ENCODE measurements around the gene RAB11FIP3.
A peak's percentile ranks its signal among the peaks of the same experiment; 100 is the strongest.
"Not testable (repeated sequence)": the region's sequence is repeated elsewhere in the genome, so short reads cannot be mapped to it uniquely, and the experiment has no call there.

Gene RAB11FIP3

GRCh38 chr16:414395-415169, 10.9 kb upstream of the RAB11FIP3 start:
- no peak overlapping the region for H3K4me3 ChIP-seq (ENCODE audit: low read length)
- DNase-seq (ENCODE audit: low read depth): no peak
- TF ChIP-seq CTCF (conservative IDR thresholded peaks at IDR 0.05; ENCODE audit: low read depth, low read length): no peak

GRCh38 chr16:415170-415498, 10.3 kb upstream of the RAB11FIP3 start:
- H3K4me3 ChIP-seq (ENCODE audit: low read length); DNase-seq (ENCODE audit: low read depth): not testable (repeated sequence)

- H3K4me3 ChIP-seq (ENCODE audit: low read length); DNase-seq (ENCODE audit: low read depth): not testable (repeated sequence)
Observed at GRCh38 chr16:422179-422578, 3.3 kb upstream of the RAB11FIP3 start.

GRCh38 chr16:424033-424622, 1.3 kb upstream of the RAB11FIP3 start:
- peak overlapping the region; percentile 55 for H3K4me3 ChIP-seq (ENCODE audit: low read length)
- peak; percentile 95 for DNase-seq (ENCODE audit: low read depth)
- TF ChIP-seq CTCF (conservative IDR thresholded peaks at IDR 0.05; ENCODE audit: low read depth, low read length): no peak

GRCh38 chr16:424623-425081, 797 bp upstream of the RAB11FIP3 start:
- peak overlapping the region; percentile 55 for H3K4me3 ChIP-seq (ENCODE audit: low read length)
- no peak for TF ChIP-seq CTCF (conservative IDR thresholded peaks at IDR 0.05; ENCODE audit: low read depth, low read length)
- no peak for DNase-seq (ENCODE audit: low read depth)

GRCh38 chr16:425740-426114, 278 bp downstream of the RAB11FIP3 start:
- no peak for DNase-seq (ENCODE audit: low read depth)
- no peak for TF ChIP-seq CTCF (conservative IDR thresholded peaks at IDR 0.05; ENCODE audit: low read depth, low read length)
- H3K4me3 ChIP-seq (ENCODE audit: low read length): peak overlapping the region; percentile 55

- H3K4me3 ChIP-seq (ENCODE audit: low read length): peak overlapping the region; percentile 74
- DNase-seq (ENCODE audit: low read depth): no peak
- TF ChIP-seq CTCF (conservative IDR thresholded peaks at IDR 0.05; ENCODE audit: low read depth, low read length): no peak
Observed at GRCh38 chr16:426115-426905, 861 bp downstream of the RAB11FIP3 start.

- no peak for TF ChIP-seq CTCF (conservative IDR thresholded peaks at IDR 0.05; ENCODE audit: low read depth, low read length)
- no peak for DNase-seq (ENCODE audit: low read depth)
- H3K4me3 ChIP-seq (ENCODE audit: low read length): peak overlapping the region; percentile 74
Observed at GRCh38 chr16:426906-427249, 1.4 kb downstream of the RAB11FIP3 start.
